ENCODE results near the gene PLEKHA8.
"Not testable (repeated sequence)": the region's sequence is repeated elsewhere in the genome, so short reads cannot be mapped to it uniquely, and the experiment has no call there.

PLEKHA8 gene

GRCh38 chr7:30068117-30068516 is 39.9 kb downstream of the PLEKHA8 start:
- no peak for DNase-seq

DNA sequence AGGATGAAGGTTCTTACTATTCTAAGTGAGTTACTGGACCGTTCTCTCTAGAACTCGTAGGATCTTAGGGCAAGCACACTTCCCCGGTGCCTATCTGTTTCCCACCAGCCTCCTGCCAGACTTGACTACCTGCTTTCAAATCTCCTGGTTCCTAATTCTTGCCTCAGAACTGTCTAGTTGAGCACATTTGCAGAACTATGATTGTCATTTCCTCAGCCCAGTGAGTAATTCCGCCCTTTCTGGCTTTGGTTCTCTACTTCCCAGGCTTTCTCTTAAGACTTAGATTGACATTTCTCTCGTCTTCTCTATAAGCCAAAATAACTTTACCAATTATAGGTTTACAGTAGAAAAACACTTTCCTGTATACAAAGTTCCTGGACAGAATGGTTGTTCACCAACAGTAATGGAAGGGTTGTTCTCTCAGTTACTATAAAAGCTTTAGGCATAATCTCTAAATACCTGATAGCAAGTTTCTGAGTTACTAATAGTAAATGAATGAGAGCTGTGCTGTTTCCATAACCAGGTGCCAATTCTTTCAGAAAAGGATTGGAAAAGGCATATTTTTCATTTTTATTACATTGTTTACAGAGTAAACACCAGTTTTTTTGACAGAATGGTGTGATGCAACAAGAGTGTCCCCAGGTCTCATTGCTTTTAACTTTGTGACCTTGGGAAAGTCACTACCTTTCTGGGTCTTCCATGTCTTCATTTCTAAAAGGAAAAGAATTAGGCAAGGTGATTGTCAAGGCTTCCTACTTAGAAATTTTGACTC is 41.1 kb downstream of the PLEKHA8 start:
- DNase-seq = no peak

DNA sequence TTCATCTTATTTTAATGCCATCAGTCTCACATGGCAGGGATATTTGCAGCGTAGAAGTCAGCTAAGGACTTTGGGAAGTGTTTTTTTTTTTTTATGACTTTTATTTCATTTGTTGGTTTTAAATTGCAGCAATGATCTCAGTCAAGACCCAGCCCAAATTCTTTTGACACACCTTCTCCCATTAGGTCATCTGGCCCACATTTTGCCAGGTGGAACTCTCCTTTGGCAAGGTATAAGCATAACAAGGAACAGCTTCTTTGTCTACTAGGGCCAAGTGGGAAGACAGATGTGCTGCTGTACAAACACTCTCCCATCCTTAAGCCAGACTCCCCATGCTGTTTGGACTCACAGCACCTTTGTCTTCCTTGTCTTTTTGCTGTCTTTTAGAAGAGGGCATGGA is 41.8 kb downstream of the PLEKHA8 start:
- no peak for DNase-seq

- no peak for DNase-seq
These were observed 44.5 kb downstream of the PLEKHA8 start for GRCh38 chr7:30072735-30073134.

DNA sequence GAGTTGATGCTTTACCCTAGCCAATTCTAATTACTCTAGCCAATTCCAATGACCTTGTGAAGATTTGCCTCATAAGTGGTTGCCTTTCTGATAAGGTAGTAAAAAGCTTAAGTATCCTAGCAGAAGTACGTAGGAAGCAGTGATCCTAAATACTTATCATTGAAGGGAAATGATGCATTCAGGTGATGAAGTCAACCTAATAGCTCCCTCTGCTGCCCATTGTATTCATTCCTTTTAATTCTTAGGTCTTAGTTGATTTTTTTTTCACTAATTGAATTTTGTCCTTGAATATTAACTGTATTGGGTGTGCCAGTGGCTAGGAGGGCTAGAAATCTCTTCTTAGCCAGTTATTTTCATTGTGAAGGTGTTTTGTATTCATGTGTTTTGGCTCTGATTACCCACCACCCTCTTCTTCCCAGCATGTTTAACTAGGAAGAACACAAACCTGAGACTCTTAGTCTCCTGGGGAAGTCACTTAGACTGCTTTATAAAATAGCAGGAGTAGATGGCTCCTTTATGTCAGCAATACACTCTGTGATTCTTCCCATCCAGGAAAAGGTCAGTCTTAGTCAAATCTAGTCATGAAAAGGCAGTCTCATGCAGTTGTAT is 46.3 kb downstream of the PLEKHA8 start:
- peak; percentile 22 for DNase-seq

- DNase-seq = no peak
These were observed 48.2 kb downstream of the PLEKHA8 start for GRCh38 chr7:30076411-30076810.

- DNase-seq = no peak
These were observed 50.1 kb downstream of the PLEKHA8 start for GRCh38 chr7:30078280-30078679.

- no peak for DNase-seq
These were observed 51.7 kb downstream of the PLEKHA8 start for GRCh38 chr7:30079880-30080279.

DNA sequence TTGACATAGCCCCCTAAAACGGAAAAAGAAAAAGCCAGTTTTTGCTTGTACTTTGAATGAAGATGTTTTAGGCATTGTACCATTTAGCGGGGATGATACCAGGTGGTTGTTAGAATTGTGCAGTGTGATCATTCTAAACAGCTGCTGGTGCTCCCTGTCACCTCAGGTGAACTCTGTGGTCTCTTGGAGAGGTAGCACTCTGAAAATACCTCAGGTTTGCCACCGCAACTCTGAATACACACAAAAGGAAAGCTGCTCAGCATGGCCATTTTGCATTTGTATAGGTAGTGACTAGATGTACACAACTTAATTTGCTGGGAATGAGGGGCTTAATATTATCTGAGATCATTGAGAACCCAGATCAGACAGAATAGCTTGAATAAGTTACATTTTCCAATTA is 52.6 kb downstream of the PLEKHA8 start:
- no peak for DNase-seq

GRCh38 chr7:30082686-30083085 is 54.5 kb downstream of the PLEKHA8 start:
- no peak for DNase-seq

DNA sequence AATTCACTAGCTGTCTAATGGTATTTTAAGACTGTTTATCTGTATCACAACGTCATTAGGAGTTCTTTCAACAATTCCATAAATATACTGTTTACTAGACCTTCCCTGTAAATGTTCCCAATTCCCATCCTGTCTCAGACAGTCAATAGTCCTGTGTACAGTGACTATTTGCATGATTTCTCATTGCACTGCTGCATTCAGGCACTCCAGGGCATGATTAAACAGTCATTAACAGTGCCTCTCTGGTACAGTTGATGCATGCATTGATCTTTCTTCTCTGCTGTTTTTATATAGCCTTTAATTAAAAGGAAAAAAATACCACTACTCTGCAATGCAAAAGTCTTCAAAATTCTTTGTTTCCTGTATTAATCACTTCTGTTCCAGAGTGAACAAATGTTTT is 55.1 kb downstream of the PLEKHA8 start:
- no peak for DNase-seq

DNA sequence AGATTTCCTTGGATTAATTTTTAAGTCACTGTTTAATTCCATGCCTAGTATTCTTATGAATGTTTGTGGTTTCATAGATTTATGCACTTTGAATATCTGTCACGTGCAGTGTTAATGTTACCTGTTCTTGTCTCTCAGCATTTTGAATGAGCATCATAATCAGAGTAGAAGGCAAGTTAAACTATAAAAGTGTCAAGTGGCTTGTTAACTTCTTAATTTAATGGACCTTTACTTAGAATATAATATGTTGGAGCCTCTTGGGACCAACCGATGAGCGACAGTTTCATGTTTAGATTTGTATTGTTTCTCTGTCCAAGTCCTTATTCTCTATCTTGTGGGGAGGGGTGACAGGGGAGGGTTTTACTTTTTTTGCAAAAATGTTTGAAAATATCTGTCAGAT is 56.0 kb downstream of the PLEKHA8 start:
- DNase-seq = no peak

- DNase-seq = no peak
These were observed 58.3 kb downstream of the PLEKHA8 start for GRCh38 chr7:30086529-30086928.

DNA sequence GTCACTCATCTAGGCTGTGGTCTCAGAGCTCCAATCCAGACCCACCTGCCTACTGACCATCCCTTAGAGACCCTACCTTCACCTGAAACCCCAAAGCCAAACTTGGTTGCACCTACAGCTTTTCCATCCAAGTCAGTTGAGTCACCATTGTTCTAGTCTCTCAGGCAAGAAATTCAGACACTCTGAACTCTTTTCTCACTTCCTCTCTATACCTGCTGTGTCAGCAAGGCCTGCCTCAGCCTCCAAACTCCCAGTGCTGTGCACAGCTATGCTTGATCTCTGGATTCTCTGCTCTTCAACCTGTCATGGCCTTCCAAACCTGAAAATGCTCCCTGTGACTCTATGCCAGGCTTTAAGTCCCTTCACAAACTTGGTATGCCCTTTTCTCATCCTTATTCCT is 59.2 kb downstream of the PLEKHA8 start:
- peak; percentile 3 for DNase-seq

DNA sequence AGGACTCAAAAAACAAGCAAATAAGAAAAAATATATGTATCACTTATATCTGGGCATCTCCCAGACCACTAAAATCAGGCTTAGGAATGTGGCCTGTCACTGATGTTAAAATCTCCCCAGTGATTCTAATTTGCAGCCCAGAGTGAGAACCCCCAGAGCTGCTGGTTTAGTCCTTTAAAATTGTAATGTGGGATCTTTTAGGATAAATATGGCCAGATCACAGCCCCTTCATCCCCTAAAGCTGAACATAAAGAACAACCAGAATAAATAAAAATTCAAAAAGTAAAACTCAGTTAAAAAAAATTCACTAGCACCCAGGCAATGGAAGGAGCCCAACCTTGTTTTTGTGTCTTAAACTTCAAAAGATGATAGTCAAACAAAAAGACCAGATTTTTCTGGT is 60.1 kb downstream of the PLEKHA8 start:
- DNase-seq = no peak

- no peak for DNase-seq
These were observed 61.9 kb downstream of the PLEKHA8 start for GRCh38 chr7:30090111-30090510.

GRCh38 chr7:30091491-30091912 is 63.3 kb downstream of the PLEKHA8 start:
- no peak for DNase-seq

- DNase-seq = no peak
These were observed 63.8 kb downstream of the PLEKHA8 start for GRCh38 chr7:30091987-30092386.

DNA sequence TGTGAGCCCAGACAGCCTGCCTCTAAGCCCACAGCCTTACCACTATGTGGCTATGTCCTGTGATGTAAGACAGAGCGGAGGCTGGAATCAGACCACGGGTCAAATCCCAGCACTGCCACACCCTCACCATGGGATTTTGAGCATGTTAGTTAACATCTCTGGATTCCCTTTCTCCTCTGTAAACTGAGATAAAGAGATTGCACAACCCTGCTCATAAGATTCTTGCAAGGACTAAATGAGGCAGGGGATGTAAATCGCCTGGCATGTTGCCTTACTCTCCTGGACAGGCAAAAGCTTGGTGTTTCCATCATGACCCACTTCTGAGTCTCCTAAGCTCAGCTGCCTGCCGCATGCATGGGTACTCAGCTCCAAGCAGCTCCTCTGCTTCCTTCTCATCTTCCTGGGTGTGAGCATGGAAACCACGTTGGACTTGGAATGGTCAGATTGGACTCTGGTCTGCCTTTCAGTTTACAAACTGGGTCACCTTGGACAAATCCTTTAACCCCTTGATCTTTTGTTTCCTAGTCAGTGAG is 65.3 kb downstream of the PLEKHA8 start:
- DNase-seq = no peak

DNA sequence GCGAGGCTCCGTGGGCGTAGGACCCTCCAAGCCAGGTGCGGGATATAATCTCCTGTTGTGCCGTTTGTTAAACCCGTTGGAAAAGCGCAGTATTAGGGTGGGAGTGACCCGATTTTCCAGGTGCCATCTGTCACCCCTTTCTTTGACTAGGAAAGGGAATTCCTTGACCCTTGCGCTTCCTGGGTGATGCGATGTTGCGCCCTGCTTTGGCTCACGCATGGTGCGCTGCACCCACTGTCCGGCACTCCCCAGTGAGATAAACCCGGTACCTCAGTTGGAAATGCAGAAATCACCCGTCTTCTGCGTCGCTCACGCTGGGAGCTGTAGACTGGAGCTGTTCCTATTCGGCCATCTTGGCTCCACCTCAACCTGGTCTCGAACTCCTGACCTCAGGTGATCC is 70.4 kb downstream of the PLEKHA8 start:
- DNase-seq = not testable (repeated sequence)

GRCh38 chr7:30102281-30102680 is 74.1 kb downstream of the PLEKHA8 start:
- no peak for DNase-seq

DNA sequence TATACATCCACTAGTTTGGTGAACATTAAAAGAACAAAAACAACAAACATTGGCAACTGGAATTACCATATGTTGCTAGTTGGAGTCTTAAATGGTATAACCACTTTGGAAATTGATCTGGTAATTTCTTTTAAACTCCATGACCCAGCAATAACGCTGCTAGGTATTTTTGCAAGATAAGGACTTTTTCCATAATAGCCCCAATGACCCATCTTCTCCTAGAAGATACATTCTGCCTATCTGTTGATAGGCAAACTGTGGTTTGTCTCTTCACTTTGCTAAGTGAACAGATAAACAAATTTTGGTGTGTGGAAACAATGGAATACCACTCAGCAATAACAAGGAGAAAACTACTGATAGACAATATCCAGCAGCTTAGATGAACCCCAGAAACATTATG is 75.9 kb downstream of the PLEKHA8 start:
- DNase-seq = no peak

DNA sequence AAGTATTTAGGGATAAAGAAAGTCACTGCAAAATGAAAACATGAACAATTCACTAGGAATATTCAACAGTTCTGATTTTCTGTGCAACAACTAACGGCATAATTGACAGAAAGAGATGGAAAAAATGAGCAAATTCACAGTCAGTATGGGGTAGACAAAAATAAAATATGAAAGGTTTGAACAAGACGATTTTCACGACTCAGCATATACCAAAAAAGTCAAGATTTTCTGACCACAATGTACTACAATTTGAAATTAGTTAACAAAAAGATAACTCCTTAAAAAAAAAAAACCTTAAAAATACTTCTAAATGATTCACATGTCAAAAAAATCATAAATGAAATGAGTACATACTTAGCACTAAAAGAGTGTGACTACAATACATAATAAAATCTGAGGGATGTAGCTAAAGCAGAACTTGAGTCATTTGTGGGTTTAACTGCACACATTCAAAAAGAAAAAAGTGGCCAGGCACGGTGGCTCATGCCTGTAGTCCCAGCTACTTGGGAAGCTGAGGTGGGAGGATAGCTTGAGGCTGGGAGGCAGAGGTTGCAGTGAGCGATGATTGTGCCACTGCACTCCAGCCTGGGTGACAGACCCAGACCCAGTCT is 84.0 kb downstream of the PLEKHA8 start:
- DNase-seq = peak; percentile 26

DNA sequence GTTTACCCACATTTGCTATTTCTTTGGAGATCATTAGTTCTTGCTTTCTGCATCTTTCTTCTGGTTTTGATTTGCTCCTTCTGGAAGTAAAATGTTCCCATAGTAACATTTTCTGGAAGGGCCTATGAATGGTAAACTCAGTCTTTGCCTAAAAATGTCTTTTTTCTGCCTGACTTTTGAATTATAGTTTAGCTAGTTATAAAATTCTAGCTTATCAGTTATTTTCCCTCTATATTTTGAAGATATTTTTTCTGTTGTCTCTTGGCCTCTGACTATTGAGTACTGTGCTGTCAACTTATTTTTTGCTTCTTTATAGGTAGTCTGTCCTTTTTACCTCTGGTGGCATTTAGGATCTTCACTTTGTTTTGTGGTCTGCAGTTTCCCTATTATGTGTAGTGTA is 84.9 kb downstream of the PLEKHA8 start:
- DNase-seq = no peak
